Measurements from ENCODE around the gene KRT24.

- TF ChIP-seq POLR2A (IDR thresholded peaks at IDR 0.05) (no peak), CTCF (IDR thresholded peaks at IDR 0.05) (no peak)
Observed at GRCh38 chr17:40680998-40681397, 22.6 kb downstream of the KRT24 start.

Data from prostate gland (tissue), 2 donors.